ENCODE results near the gene GBE1.
"Not testable (repeated sequence)": the region's sequence is repeated elsewhere in the genome, so short reads cannot be mapped to it uniquely, and the experiment has no call there.

GRCh38 chr3:81747280-81747679, 14.2 kb downstream of the GBE1 start:
- TF ChIP-seq POLR2A, TAF1, SPI1 (IDR thresholded peaks at IDR 0.05; ENCODE audit: low read depth, low read length): not testable (repeated sequence)

All from GM12891 (cell line).